Fibroblast of lung (primary cell): Measurements from ENCODE around the gene UTS2. TPM values are rescaled to one million over a fixed set of nuclear protein-coding genes. Genes with fewer than 3 reads are reported as not detected.
A peak's percentile ranks its signal among the peaks of the same experiment; 100 is the strongest.

Experiments
- DNase-seq, 2 donors: peaks; one replicate each; pipeline versions ENCODE4 v3.0.0 to v3.0.0-alpha.2; 2010; ENCODE audit warnings: low read depth in 2 of 2
- H2AFZ ChIP-seq: 2 replicates; pipeline ENCODE4 v1.5.1; 2012; ENCODE audit warnings: low read length, control low read depth, inconsistent platforms
- H3K27ac ChIP-seq: 2 replicates; pipeline ENCODE4 v1.5.1; 2011; ENCODE audit warnings: low read length, control low read depth; ENCODE audit not compliant: insufficient read depth
- H3K27me3 ChIP-seq: 2 replicates; pipeline ENCODE4 v1.5.1; 2011; ENCODE audit warnings: mild to moderate bottlenecking, low read length; ENCODE audit not compliant: control insufficient read depth, insufficient read depth
- H3K36me3 ChIP-seq: 2 replicates; pipeline ENCODE4 v1.5.1; 2011; ENCODE audit warnings: low read length; ENCODE audit not compliant: control insufficient read depth, insufficient read depth
- H3K4me1 ChIP-seq: 2 replicates; pipeline ENCODE4 v1.5.1; 2011; ENCODE audit warnings: low read length; ENCODE audit not compliant: control insufficient read depth, insufficient read depth; ENCODE audit errors: extremely low read depth
- H3K4me2 ChIP-seq: 2 replicates; pipeline ENCODE4 v1.5.1; 2011; ENCODE audit warnings: low read length, control low read depth; ENCODE audit not compliant: insufficient read depth; ENCODE audit errors: extremely low read depth
- H3K4me3 ChIP-seq, 4 experiments: fragments of 200-600 bp in 1 of 4; sonication (generic) in 1 of 4; replicated peaks in 1 of 4; 2 replicates each; pipeline ENCODE4 v1.5.1; 2011 to 2016; ENCODE audit warnings: low read length in 4 of 4, low read depth in 3 of 4, mild to moderate bottlenecking in 3 of 4, control low read depth in 2 of 4, inconsistent platforms in 1 of 4, mixed read lengths in 1 of 4; ENCODE audit not compliant: insufficient read depth in 1 of 4; ENCODE audit errors: control extremely low read depth in 1 of 4
- H3K79me2 ChIP-seq: 2 replicates; pipeline ENCODE4 v1.5.1; 2012; ENCODE audit warnings: mild to moderate bottlenecking, low read length, inconsistent platforms; ENCODE audit not compliant: control insufficient read depth, insufficient read depth
- H3K9ac ChIP-seq: 2 replicates; pipeline ENCODE4 v1.5.1; 2011; ENCODE audit warnings: mild to moderate bottlenecking, low read length, control low read depth; ENCODE audit not compliant: insufficient read depth
- H3K9me3 ChIP-seq: 2 replicates; pipeline ENCODE4 v1.5.1; 2012; ENCODE audit warnings: low read depth, low read length; ENCODE audit not compliant: control insufficient read depth, insufficient read depth
- H4K20me1 ChIP-seq: 2 replicates; pipeline ENCODE4 v1.5.1; 2011; ENCODE audit warnings: low read length; ENCODE audit not compliant: control insufficient read depth, insufficient read depth; ENCODE audit errors: extremely low read depth
- CTCF ChIP-seq, 2 donors: IDR thresholded peaks in 1 of 2; conservative IDR thresholded peaks in 1 of 2; 1 replicate in 1 of 2; 2 replicates in 1 of 2; pipeline ENCODE4 v1.5.1; 2011 to 2012; ENCODE audit warnings: low read length in 2 of 2, control low read depth in 1 of 2, inconsistent platforms in 1 of 2, low read depth in 1 of 2, mild to moderate bottlenecking in 1 of 2
- EZH2 ChIP-seq: IDR thresholded peaks from 2 replicates; pipeline ENCODE4 v1.5.1; 2012; ENCODE audit warnings: low read length, control low read depth, mild to moderate bottlenecking; ENCODE audit errors: missing control alignments
- polyA plus RNA-seq, 2 donors: library from polyadenylated mRNA; depleted of rRNA in 1 of 2; stranded (reverse) in 1 of 2; unstranded in 1 of 2; fragments of >200 nt; gene quantifications; 2 replicates each; pipeline ENCODE4 v1.2.1, GENCODE V29; 2011 to 2012; ENCODE audit warnings: missing spikeins in 1 of 2
- total RNA-seq: library from RNA; depleted of rRNA; stranded (reverse); fragments of >200 nt; gene quantifications from 2 replicates; pipeline ENCODE4 v1.2.1, GENCODE V29; 2014

The UTS2 gene
- total and polyA plus RNA-seq, 2 donors (not counting 1 experiment from before 2014, with no cell fraction given): not detected

DNA sequence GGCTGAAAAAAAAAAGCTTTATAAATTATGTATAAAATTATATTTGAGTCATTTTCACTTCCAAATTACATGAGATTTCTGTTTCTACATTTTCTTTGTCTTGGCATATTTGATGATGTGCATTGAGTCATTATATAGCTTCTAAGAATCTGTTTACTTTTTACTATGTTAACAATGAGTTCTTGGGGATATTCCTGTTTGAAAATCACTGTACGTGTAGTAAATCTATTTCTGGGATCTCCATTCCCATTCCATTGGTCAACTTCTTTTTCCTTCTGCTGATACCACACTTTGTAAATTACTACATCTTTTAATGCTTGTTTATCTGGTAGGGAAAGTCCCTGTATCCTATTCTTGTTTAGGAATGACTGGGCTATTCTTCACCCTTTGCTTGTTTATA, 44.1 kb upstream of the UTS2 start:
- H3K27ac ChIP-seq: no peak overlapping the region
- no peak for TF ChIP-seq EZH2
- no peak for TF ChIP-seq CTCF (conservative IDR thresholded peaks at IDR 0.05 in 1 of 2, IDR thresholded peaks at IDR 0.05 in 1 of 2; ENCODE audit: low read depth in 1 of 2, low read length in 2 of 2)
- H3K27me3 ChIP-seq: no peaks in the 10 kb centered on the region

DNA sequence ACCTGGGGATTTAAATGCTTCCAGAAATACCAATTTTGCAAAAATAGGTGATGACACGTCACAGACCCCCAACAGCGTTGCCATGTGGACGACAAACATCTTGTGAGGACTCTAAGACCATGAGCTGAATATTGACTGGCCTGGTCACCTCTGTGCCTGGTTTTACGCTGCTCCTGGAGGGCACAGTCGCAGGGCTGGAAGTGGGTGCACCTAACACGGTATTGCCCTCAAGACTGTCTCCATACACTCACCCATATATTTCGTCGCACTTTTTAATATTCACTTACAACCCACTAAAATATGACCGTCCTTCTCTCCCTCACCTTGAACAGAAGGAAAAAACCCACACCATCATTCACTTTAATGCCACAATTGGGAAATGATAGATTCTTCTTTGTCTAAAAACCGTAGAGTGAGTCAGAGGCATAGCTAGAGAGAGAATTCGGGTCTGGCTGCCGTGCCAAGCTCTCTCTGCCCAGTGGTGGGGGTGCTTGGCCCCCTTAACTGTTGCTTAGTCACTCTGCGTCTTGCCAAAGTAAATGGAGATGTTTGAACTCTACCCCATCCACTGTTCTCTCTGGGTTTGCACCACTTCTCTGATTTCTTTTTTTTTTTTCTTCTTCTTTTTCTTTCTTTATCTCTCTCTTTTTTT, 40.8 kb upstream of the UTS2 start:
- no peaks in the 10 kb centered on the region for H3K36me3 ChIP-seq
- H3K9ac ChIP-seq: no peak overlapping the region
- H3K9me3 ChIP-seq: no peaks in the 10 kb centered on the region
- no peak overlapping the region for H3K4me3 ChIP-seq
- H4K20me1 ChIP-seq: no peaks in the 10 kb centered on the region
- DNase-seq: peak; percentile 86 to 96
- H3K27me3 ChIP-seq: peaks cover 2% of the 10 kb centered on the region
- H3K4me1 ChIP-seq: no peaks in the 10 kb centered on the region
- TF ChIP-seq CTCF (conservative IDR thresholded peaks at IDR 0.05 in 1 of 2, IDR thresholded peaks at IDR 0.05 in 1 of 2; ENCODE audit: low read depth in 1 of 2, low read length in 2 of 2) (no peak), EZH2 (no peak)
- H3K27ac ChIP-seq: no peak overlapping the region
- no peak overlapping the region for H2AFZ ChIP-seq
- no peaks in the 10 kb centered on the region for H3K79me2 ChIP-seq
- no peak overlapping the region for H3K4me2 ChIP-seq

More for the DNA sequence above, 44.1 kb upstream of the UTS2 start:
- Histone ChIP-seq H3K4me1 (no peaks in the 10 kb centered on the region), H3K79me2 (no peaks in the 10 kb centered on the region), H3K9me3 (no peaks in the 10 kb centered on the region), H3K36me3 (no peaks in the 10 kb centered on the region), H3K4me2 (no peak overlapping the region), H4K20me1 (no peaks in the 10 kb centered on the region), H3K9ac (no peak overlapping the region), H3K4me3 (no peak overlapping the region), H2AFZ (no peak overlapping the region)
- no peak for DNase-seq

DNA sequence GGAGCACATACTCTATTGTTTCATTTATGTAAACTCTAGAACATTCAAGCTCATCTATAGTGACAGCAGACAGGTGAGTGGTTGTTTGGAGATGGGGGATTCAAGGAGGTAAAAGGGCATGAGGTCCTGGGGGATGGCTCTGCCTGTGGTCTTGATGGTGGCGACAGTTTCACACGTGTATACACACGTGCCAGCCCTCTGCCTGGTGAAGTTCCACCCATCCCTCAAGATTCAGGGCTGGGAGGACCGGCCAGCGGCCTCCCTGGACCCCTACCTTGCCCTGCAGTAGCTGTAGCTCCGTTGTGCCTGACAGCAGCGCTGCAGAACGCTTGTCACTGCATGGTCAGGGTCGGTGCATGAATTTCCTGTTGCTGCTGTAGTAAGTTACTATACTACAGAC, 38.9 kb upstream of the UTS2 start:
- H3K27me3 ChIP-seq: peaks cover 2% of the 10 kb centered on the region
- DNase-seq: no peak
- H3K4me3 ChIP-seq: no peak overlapping the region
- H3K9me3 ChIP-seq: no peaks in the 10 kb centered on the region
- H3K79me2 ChIP-seq: no peaks in the 10 kb centered on the region
- H3K9ac ChIP-seq: no peak overlapping the region
- H3K4me2 ChIP-seq: no peak overlapping the region
- no peaks in the 10 kb centered on the region for H3K4me1 ChIP-seq
- no peak overlapping the region for H2AFZ ChIP-seq
- no peaks in the 10 kb centered on the region for H4K20me1 ChIP-seq
- H3K27ac ChIP-seq: no peak overlapping the region
- no peaks in the 10 kb centered on the region for H3K36me3 ChIP-seq
- TF ChIP-seq EZH2 (no peak), CTCF (conservative IDR thresholded peaks at IDR 0.05 in 1 of 2, IDR thresholded peaks at IDR 0.05 in 1 of 2; ENCODE audit: low read depth in 1 of 2, low read length in 2 of 2) (no peak)
